ENCODE data around the gene MUC4.

Gene MUC4

GRCh38 chr3:195770081-195770840 lies 41.5 kb downstream of the MUC4 start:
- Histone ChIP-seq H3K9me3 (ENCODE audit: insufficient read depth, low read depth, low read length) (no peaks in the 10 kb centered on the region), H3K79me2 (ENCODE audit: insufficient read depth, low read length) (no peaks in the 10 kb centered on the region), H2AFZ (ENCODE audit: low read length) (no peak overlapping the region), H3K9me2 (replicated peaks; ENCODE audit: low read depth, low read length) (no peaks in the 10 kb centered on the region), H3K4me3 (ENCODE audit: low read length, poor library complexity, severe bottlenecking) (no peak overlapping the region), H3K27me3 (ENCODE audit: insufficient read depth, low read length, poor library complexity, severe bottlenecking) (no peaks in the 10 kb centered on the region), H3K4me2 (ENCODE audit: low read depth, low read length, poor library complexity, severe bottlenecking) (no peak overlapping the region), H3K4me1 (ENCODE audit: insufficient read depth, low read length, poor library complexity, severe bottlenecking) (no peaks in the 10 kb centered on the region), H3F3A (ENCODE audit: low read depth) (no peaks in the 10 kb centered on the region), H3K9ac (ENCODE audit: low read depth, low read length, poor library complexity, severe bottlenecking) (no peak overlapping the region), H4K20me1 (ENCODE audit: insufficient read depth, low read length, poor library complexity, severe bottlenecking) (no peaks in the 10 kb centered on the region), H3K36me3 (ENCODE audit: insufficient read depth, low read length) (no peaks in the 10 kb centered on the region)
- no peak for TF ChIP-seq EZH2phosphoT487 (IDR thresholded peaks at IDR 0.05; ENCODE audit: borderline replicate concordance)
- TF ChIP-seq, protein P1, sequence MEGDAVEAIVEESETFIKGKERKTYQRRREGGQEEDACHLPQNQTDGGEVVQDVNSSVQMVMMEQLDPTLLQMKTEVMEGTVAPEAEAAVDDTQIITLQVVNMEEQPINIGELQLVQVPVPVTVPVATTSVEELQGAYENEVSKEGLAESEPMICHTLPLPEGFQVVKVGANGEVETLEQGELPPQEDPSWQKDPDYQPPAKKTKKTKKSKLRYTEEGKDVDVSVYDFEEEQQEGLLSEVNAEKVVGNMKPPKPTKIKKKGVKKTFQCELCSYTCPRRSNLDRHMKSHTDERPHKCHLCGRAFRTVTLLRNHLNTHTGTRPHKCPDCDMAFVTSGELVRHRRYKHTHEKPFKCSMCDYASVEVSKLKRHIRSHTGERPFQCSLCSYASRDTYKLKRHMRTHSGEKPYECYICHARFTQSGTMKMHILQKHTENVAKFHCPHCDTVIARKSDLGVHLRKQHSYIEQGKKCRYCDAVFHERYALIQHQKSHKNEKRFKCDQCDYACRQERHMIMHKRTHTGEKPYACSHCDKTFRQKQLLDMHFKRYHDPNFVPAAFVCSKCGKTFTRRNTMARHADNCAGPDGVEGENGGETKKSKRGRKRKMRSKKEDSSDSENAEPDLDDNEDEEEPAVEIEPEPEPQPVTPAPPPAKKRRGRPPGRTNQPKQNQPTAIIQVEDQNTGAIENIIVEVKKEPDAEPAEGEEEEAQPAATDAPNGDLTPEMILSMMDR (conservative IDR thresholded peaks at IDR 0.05; ENCODE audit: low read length) = no peak

DNA sequence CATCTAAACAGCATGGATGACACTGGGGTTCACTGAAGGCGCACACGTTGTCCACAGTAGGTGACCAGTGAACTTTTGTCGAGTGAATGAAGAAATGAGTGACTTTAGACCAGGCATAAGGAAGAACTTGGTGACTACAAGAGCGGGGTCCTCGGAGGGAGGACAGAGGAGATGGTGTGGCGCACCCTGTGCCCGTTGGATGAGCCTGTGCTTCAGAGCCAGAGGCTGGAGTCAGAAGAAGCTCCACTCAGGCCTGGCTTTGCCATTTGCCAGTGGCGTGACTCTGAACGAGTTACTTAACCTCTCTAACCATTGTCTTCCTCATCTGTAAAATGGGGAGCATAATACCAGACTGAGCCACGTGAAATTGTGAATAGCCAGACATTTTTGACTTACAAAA lies 42.2 kb downstream of the MUC4 start:
- no peaks in the 10 kb centered on the region for H3K27me3 ChIP-seq (ENCODE audit: insufficient read depth, low read length, poor library complexity, severe bottlenecking)
- H3K4me2 ChIP-seq (ENCODE audit: low read depth, low read length, poor library complexity, severe bottlenecking) = no peak overlapping the region
- no peaks in the 10 kb centered on the region for H3K79me2 ChIP-seq (ENCODE audit: insufficient read depth, low read length)
- H3K9me3 ChIP-seq (ENCODE audit: insufficient read depth, low read depth, low read length) = no peaks in the 10 kb centered on the region
- no peaks in the 10 kb centered on the region for H3K36me3 ChIP-seq (ENCODE audit: insufficient read depth, low read length)
- no peak overlapping the region for H3K4me3 ChIP-seq (ENCODE audit: low read length, poor library complexity, severe bottlenecking)
- no peaks in the 10 kb centered on the region for H3K4me1 ChIP-seq (ENCODE audit: insufficient read depth, low read length, poor library complexity, severe bottlenecking)
- no peaks in the 10 kb centered on the region for H3F3A ChIP-seq (ENCODE audit: low read depth)
- H3K9ac ChIP-seq (ENCODE audit: low read depth, low read length, poor library complexity, severe bottlenecking) = no peak overlapping the region
- no peaks in the 10 kb centered on the region for H4K20me1 ChIP-seq (ENCODE audit: insufficient read depth, low read length, poor library complexity, severe bottlenecking)
- no peak overlapping the region for H2AFZ ChIP-seq (ENCODE audit: low read length)
- TF ChIP-seq, protein P1 (conservative IDR thresholded peaks at IDR 0.05; ENCODE audit: low read length) = no peak
- TF ChIP-seq EZH2phosphoT487 (IDR thresholded peaks at IDR 0.05; ENCODE audit: borderline replicate concordance) = no peak
- H3K9me2 ChIP-seq (replicated peaks; ENCODE audit: low read depth, low read length) = no peaks in the 10 kb centered on the region

DNA sequence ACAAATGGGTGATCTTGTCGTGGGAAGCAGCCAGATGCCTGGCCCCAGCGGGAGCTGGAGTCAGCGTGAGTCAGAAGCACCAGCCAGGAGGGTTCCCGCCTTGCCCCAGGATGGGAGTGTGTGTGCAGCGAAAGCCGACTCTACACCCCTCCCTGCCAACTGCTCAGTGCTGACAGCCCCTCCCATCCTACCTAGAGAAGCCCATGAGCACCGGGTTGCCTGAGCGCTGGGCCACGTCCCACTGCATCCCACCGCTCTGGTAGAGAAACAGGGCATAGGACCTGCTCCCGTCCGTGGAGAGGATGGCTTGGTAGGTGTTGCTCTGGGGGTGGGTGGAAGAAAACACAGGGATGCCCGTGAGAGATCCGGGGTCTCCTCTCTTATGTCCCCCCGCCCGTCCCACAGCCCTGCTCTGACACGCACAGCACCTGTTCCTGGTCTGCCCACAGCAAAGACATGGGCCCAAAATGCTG lies 42.9 kb downstream of the MUC4 start:
- no peak for TF ChIP-seq EZH2phosphoT487 (IDR thresholded peaks at IDR 0.05; ENCODE audit: borderline replicate concordance)
- TF ChIP-seq, protein P1 (conservative IDR thresholded peaks at IDR 0.05; ENCODE audit: low read length) = no peak
- H3K36me3 ChIP-seq (ENCODE audit: insufficient read depth, low read length) = no peaks in the 10 kb centered on the region
- no peaks in the 10 kb centered on the region for H3K4me1 ChIP-seq (ENCODE audit: insufficient read depth, low read length, poor library complexity, severe bottlenecking)
- H3K9ac ChIP-seq (ENCODE audit: low read depth, low read length, poor library complexity, severe bottlenecking) = no peak overlapping the region
- no peaks in the 10 kb centered on the region for H3K27me3 ChIP-seq (ENCODE audit: insufficient read depth, low read length, poor library complexity, severe bottlenecking)
- H2AFZ ChIP-seq (ENCODE audit: low read length) = no peak overlapping the region
- H3K9me2 ChIP-seq (replicated peaks; ENCODE audit: low read depth, low read length) = no peaks in the 10 kb centered on the region
- H3F3A ChIP-seq (ENCODE audit: low read depth) = no peaks in the 10 kb centered on the region
- H3K9me3 ChIP-seq (ENCODE audit: insufficient read depth, low read depth, low read length) = no peaks in the 10 kb centered on the region
- H3K79me2 ChIP-seq (ENCODE audit: insufficient read depth, low read length) = no peaks in the 10 kb centered on the region
- no peak overlapping the region for H3K4me3 ChIP-seq (ENCODE audit: low read length, poor library complexity, severe bottlenecking)
- no peak overlapping the region for H3K4me2 ChIP-seq (ENCODE audit: low read depth, low read length, poor library complexity, severe bottlenecking)
- H4K20me1 ChIP-seq (ENCODE audit: insufficient read depth, low read length, poor library complexity, severe bottlenecking) = no peaks in the 10 kb centered on the region
